Mesenchymal stem cell (in vitro differentiated cells and primary cell): Measurements from ENCODE around the gene FKBP2.

Experiments used
- DNase-seq: peaks from one replicate; pipeline ENCODE4 v3.0.0-alpha.2; 2013
- H2AFZ ChIP-seq: one replicate; pipeline ENCODE4 v1.6.1; 2013; ENCODE audit warnings: low read depth, mild to moderate bottlenecking, control low read depth, inconsistent platforms, low read length, moderate library complexity
- H2AK5ac ChIP-seq: 2 replicates; pipeline ENCODE4 v1.6.1; 2013; ENCODE audit warnings: low read length, moderate library complexity, mild to moderate bottlenecking, inconsistent platforms; ENCODE audit not compliant: severe bottlenecking
- H2BK120ac ChIP-seq: one replicate; pipeline ENCODE4 v1.6.1; 2013; ENCODE audit warnings: low read depth, mild to moderate bottlenecking, inconsistent platforms, low read length, moderate library complexity
- H2BK12ac ChIP-seq, 2 experiments: one replicate each; pipeline ENCODE4 v1.6.1; 2013; ENCODE audit warnings: inconsistent platforms in 2 of 2, low read length in 2 of 2, mild to moderate bottlenecking in 2 of 2, moderate library complexity in 2 of 2, control low read depth in 1 of 2
- H2BK15ac ChIP-seq: one replicate; pipeline ENCODE4 v1.6.1; 2013; ENCODE audit warnings: mild to moderate bottlenecking, low read depth, inconsistent platforms; ENCODE audit not compliant: poor library complexity, severe bottlenecking
- H2BK5ac ChIP-seq: 2 replicates; pipeline ENCODE4 v1.6.1; 2013; ENCODE audit warnings: low read depth, mild to moderate bottlenecking, low read length, control low read depth, inconsistent platforms; ENCODE audit not compliant: poor library complexity, severe bottlenecking
- H3K14ac ChIP-seq, 2 experiments: one replicate each; pipeline ENCODE4 v1.6.1; 2013; ENCODE audit warnings: inconsistent platforms in 2 of 2, low read length in 2 of 2, control low read depth in 1 of 2, mild to moderate bottlenecking in 1 of 2, moderate library complexity in 1 of 2
- H3K18ac ChIP-seq, 2 experiments: one replicate each; pipeline ENCODE4 v1.6.1; 2013; ENCODE audit warnings: inconsistent platforms in 2 of 2, low read length in 2 of 2, control low read depth in 1 of 2, low read depth in 1 of 2, mild to moderate bottlenecking in 1 of 2
- H3K23ac ChIP-seq, 2 experiments: one replicate each; pipeline ENCODE4 v1.6.1; 2013; ENCODE audit warnings: inconsistent platforms in 2 of 2, low read length in 2 of 2, mild to moderate bottlenecking in 2 of 2, moderate library complexity in 2 of 2, control low read depth in 1 of 2
- H3K27ac ChIP-seq: 2 replicates; pipeline ENCODE4 v1.5.1; 2013; ENCODE audit warnings: mild to moderate bottlenecking, moderate library complexity, low read length, control low read depth, inconsistent platforms; ENCODE audit not compliant: poor library complexity, severe bottlenecking
- H3K27me3 ChIP-seq, 2 experiments: 2 replicates each; pipeline versions ENCODE4 v1.6.1 to v1.7.0; 2013; ENCODE audit warnings: low read length in 2 of 2, mild to moderate bottlenecking in 2 of 2, moderate library complexity in 2 of 2, control low read depth in 1 of 2, inconsistent platforms in 1 of 2; ENCODE audit not compliant: control insufficient read depth in 1 of 2, insufficient read depth in 1 of 2
- H3K36me3 ChIP-seq, 2 experiments: 2 replicates each; pipeline versions ENCODE4 v1.6.1 to v1.7.0; 2013; ENCODE audit warnings: low read length in 2 of 2, control low read depth in 1 of 2, inconsistent platforms in 1 of 2, low read depth in 1 of 2, mild to moderate bottlenecking in 1 of 2; ENCODE audit not compliant: insufficient read depth in 2 of 2, control insufficient read depth in 1 of 2
- H3K4ac ChIP-seq, 2 experiments: one replicate each; pipeline ENCODE4 v1.6.1; 2013; ENCODE audit warnings: inconsistent platforms in 2 of 2, low read length in 2 of 2, mild to moderate bottlenecking in 2 of 2, moderate library complexity in 2 of 2, control low read depth in 1 of 2, low read depth in 1 of 2
- H3K4me1 ChIP-seq: 2 replicates; pipeline ENCODE4 v1.6.1; 2013; ENCODE audit warnings: low read depth, low read length, control low read depth; ENCODE audit not compliant: control insufficient read depth, insufficient read depth
- H3K4me2 ChIP-seq: 2 replicates; pipeline ENCODE4 v1.6.1; 2013; ENCODE audit warnings: low read length, mild to moderate bottlenecking, inconsistent platforms; ENCODE audit not compliant: poor library complexity, severe bottlenecking
- H3K4me3 ChIP-seq, 2 experiments: 2 replicates each; pipeline versions ENCODE4 v1.5.1 to v1.7.0; 2013; ENCODE audit warnings: low read length in 2 of 2, mild to moderate bottlenecking in 2 of 2, control low read depth in 1 of 2, low read depth in 1 of 2; ENCODE audit not compliant: insufficient read depth in 1 of 2
- H3K79me1 ChIP-seq: replicated peaks from 2 replicates; pipeline ENCODE4 v1.6.1; 2013; ENCODE audit warnings: mild to moderate bottlenecking, control low read depth, low read length, inconsistent platforms; ENCODE audit not compliant: poor library complexity, severe bottlenecking
- H3K9ac ChIP-seq: 2 replicates; pipeline ENCODE4 v1.7.0; 2013; ENCODE audit warnings: mild to moderate bottlenecking, low read length, moderate library complexity
- H3K9me3 ChIP-seq: 2 replicates; pipeline ENCODE4 v1.7.0; 2013; ENCODE audit warnings: mild to moderate bottlenecking, low read length; ENCODE audit not compliant: control insufficient read depth
- H4K8ac ChIP-seq: one replicate; pipeline ENCODE4 v1.6.1; 2013; ENCODE audit warnings: inconsistent platforms, mild to moderate bottlenecking, low read length, moderate library complexity
- H4K91ac ChIP-seq: one replicate; pipeline ENCODE4 v1.6.1; 2013; ENCODE audit warnings: mild to moderate bottlenecking, low read length, inconsistent platforms
- WGBS: methylation state at CpG from one replicate; pipeline ENCODE4 v1.1.7; 2013; ENCODE audit warnings: mixed read lengths; 5-methylcytosine and 5-hydroxymethylcytosine counted together

FKBP2 gene

DNA sequence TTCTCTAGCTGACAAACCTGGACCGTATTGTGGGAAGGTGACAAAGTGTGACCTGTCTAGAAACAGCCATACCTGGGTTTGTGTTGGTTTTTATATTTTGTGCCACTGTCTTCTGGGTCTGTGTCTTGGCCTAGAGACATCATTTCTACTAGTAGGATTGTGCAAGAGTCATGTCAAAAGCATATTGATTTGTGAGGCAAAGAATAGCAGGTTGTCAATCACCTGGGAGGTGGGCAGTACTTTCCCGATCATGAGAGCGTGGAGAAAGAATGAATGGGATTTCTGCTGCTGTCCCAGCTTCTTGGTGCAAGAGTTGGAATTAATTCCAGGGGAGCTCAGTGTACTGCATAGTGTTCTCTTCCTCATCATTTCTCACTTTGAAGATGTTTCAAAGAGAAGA, 39.4 kb upstream of the FKBP2 start:
- no peak overlapping the region for H3K4me3 ChIP-seq
- no peak overlapping the region for H2AFZ ChIP-seq
- peaks cover 76 to 84% of the 10 kb centered on the region in 2 experiments for H3K36me3 ChIP-seq
- no peak overlapping the region for H3K4me2 ChIP-seq
- no peaks in the 10 kb centered on the region for H3K9me3 ChIP-seq
- no peak overlapping the region for H3K9ac ChIP-seq
- no peak overlapping the region for H3K23ac ChIP-seq
- H3K27ac ChIP-seq: no peak overlapping the region
- no peak overlapping the region for H2BK15ac ChIP-seq
- no peak overlapping the region for H3K14ac ChIP-seq
- H2BK5ac ChIP-seq: no peak overlapping the region
- H2BK12ac ChIP-seq: no peak overlapping the region
- H3K18ac ChIP-seq: no peak overlapping the region
- peaks cover 9% of the 10 kb centered on the region for H3K4me1 ChIP-seq
- H3K79me1 ChIP-seq: peaks cover 14% of the 10 kb centered on the region
- H3K4ac ChIP-seq: no peak overlapping the region
- H2AK5ac ChIP-seq: no peak overlapping the region
- H3K27me3 ChIP-seq: no peaks in the 10 kb centered on the region
- H4K91ac ChIP-seq: no peak overlapping the region
- H4K8ac ChIP-seq: no peak overlapping the region
- no peak for DNase-seq
- H2BK120ac ChIP-seq: no peak overlapping the region
- WGBS: 92% methylated on average over 3 of the region's 3 CpGs

DNA sequence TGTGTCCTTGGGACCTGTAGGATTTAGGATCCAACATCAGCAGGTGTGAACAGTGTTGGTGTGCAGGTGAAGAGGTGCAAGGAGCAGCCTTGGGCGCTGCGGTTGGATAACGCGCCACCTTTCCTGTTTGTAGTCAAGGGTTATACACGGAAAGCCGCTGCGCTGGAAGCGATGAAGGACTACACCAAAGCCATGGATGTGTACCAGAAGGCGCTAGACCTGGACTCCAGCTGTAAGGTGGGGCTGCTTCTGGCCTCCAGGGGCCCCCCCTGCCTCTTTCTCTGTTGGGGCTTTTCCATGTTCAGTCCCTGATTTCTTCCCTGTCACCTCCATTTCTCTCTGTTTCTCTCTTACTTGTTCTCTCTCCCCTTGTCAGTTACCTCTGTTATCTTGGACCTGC, 37.9 kb upstream of the FKBP2 start:
- Histone ChIP-seq H2AFZ (no peak overlapping the region), H3K27ac (no peak overlapping the region), H2BK15ac (no peak overlapping the region), H3K18ac (no peak overlapping the region), H3K36me3 (peaks cover 73% of the 10 kb centered on the region in 2 experiments), H3K4ac (no peak overlapping the region), H4K8ac (no peak overlapping the region), H2BK12ac (no peak overlapping the region), H4K91ac (no peak overlapping the region), H3K9ac (no peak overlapping the region), H3K9me3 (no peaks in the 10 kb centered on the region), H3K27me3 (no peaks in the 10 kb centered on the region), H3K79me1 (peaks cover 19% of the 10 kb centered on the region), H3K4me2 (no peak overlapping the region), H3K4me3 (no peak overlapping the region), H3K14ac (no peak overlapping the region), H3K4me1 (peaks cover 24% of the 10 kb centered on the region), H2AK5ac (no peak overlapping the region), H2BK5ac (no peak overlapping the region), H2BK120ac (no peak overlapping the region), H3K23ac (no peak overlapping the region)
- WGBS: 96% methylated on average over 9 of the region's 9 CpGs
- DNase-seq: no peak

DNA sequence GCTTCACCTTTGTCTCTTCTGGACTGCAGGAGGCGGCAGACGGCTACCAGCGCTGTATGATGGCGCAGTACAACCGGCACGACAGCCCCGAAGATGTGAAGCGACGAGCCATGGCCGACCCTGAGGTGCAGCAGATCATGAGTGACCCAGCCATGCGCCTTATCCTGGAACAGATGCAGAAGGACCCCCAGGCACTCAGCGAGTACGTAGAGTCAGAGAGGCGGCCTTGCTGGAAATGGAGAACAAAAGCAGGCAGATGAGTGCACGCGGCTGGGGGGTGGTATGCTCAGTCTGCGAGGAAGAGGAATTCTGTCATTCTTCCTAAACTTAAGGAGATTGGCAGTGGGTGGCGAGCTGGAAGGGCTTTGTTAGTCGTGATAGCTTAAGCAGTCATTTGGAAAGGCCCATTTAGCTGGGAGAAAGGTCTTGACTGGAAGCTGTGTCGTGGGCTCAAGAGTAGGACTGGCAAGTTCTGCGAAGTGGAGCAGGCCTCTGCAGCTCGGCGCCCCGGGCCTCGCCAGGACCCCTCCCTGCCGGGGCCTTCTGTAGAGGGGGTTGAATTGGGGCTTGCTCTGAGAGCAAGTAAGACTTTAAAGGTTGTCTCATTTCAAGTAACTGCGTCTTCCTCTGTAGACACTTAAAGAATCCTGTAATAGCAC, 37.3 kb upstream of the FKBP2 start:
- Histone ChIP-seq H3K4me1 (peaks cover 29% of the 10 kb centered on the region), H2AK5ac (no peak overlapping the region), H3K79me1 (peaks cover 14% of the 10 kb centered on the region), H3K36me3 (peaks cover 67 to 71% of the 10 kb centered on the region in 2 experiments), H3K9ac (no peak overlapping the region), H4K91ac (no peak overlapping the region), H3K18ac (no peak overlapping the region), H4K8ac (no peak overlapping the region), H2BK15ac (no peak overlapping the region), H2BK12ac (no peak overlapping the region), H3K9me3 (no peaks in the 10 kb centered on the region), H2AFZ (no peak overlapping the region), H3K14ac (no peak overlapping the region), H3K27me3 (no peaks in the 10 kb centered on the region), H3K27ac (no peak overlapping the region), H2BK120ac (no peak overlapping the region), H3K23ac (no peak overlapping the region), H3K4me3 (no peak overlapping the region), H3K4ac (no peak overlapping the region), H2BK5ac (no peak overlapping the region), H3K4me2 (no peak overlapping the region)
- DNase-seq: no peak
- 97% methylated on average over 21 of the region's 27 CpGs for WGBS

DNA sequence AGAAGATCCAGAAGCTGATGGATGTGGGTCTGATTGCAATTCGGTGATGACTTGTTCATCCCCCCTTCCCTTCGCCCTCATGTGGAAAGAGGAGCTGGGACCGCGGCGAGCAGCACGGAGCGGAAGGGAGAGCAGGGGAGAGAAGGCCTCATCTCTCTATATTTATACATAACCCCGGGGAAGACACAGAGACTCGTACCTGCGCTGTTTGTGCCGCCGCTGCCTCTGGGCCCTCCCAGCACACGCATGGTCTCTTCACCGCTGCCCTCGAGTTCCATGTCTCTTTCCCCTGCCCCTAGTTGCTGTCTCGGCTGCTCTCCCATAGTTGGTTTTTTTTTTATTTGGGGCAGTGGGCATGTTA, 36.8 kb upstream of the FKBP2 start:
- Histone ChIP-seq H3K9me3 (no peaks in the 10 kb centered on the region), H2BK15ac (no peak overlapping the region), H3K4me3 (no peak overlapping the region), H3K27ac (no peak overlapping the region), H3K79me1 (peaks cover 14% of the 10 kb centered on the region), H4K8ac (no peak overlapping the region), H3K23ac (no peak overlapping the region), H2AK5ac (no peak overlapping the region), H2BK5ac (no peak overlapping the region), H4K91ac (no peak overlapping the region), H3K4ac (no peak overlapping the region), H2BK120ac (peak overlapping the region; percentile 23), H3K4me2 (no peak overlapping the region), H2AFZ (no peak overlapping the region), H3K9ac (no peak overlapping the region), H3K36me3 (peaks cover 64 to 73% of the 10 kb centered on the region in 2 experiments), H3K18ac (no peak overlapping the region), H3K27me3 (no peaks in the 10 kb centered on the region), H2BK12ac (no peak overlapping the region), H3K4me1 (peaks cover 31% of the 10 kb centered on the region), H3K14ac (no peak overlapping the region)
- 96% methylated on average over 16 of the region's 16 CpGs for WGBS
- no peak for DNase-seq
